Endodermal cell (in vitro differentiated cells): ENCODE results near the gene ADAMTS7. TPM values are rescaled to one million over a fixed set of nuclear protein-coding genes. Genes with fewer than 3 reads are reported as not detected.
A peak's percentile ranks its signal among the peaks of the same experiment; 100 is the strongest.

ENCODE experiments used
- DNase-seq: peaks from one replicate; pipeline ENCODE4 v3.0.0-alpha.2; 2017
- H3K27ac ChIP-seq: 2 replicates; pipeline ENCODE4 v1.5.1; 2013; ENCODE audit warnings: mild to moderate bottlenecking, low read depth, low read length, moderate library complexity
- H3K27me3 ChIP-seq: 2 replicates; pipeline ENCODE4 v1.6.1; 2013; ENCODE audit warnings: mild to moderate bottlenecking, low read length, moderate library complexity; ENCODE audit not compliant: insufficient read depth, control insufficient read depth, poor library complexity, severe bottlenecking
- H3K36me3 ChIP-seq: 2 replicates; pipeline ENCODE4 v1.7.0; 2013; ENCODE audit warnings: mild to moderate bottlenecking, low read length, moderate library complexity; ENCODE audit not compliant: control insufficient read depth, insufficient read depth
- H3K4me1 ChIP-seq: one replicate; pipeline ENCODE4 v1.7.0; 2013; ENCODE audit warnings: low read length; ENCODE audit not compliant: control insufficient read depth, insufficient read depth
- H3K4me3 ChIP-seq: 2 replicates; pipeline ENCODE4 v1.5.1; 2013; ENCODE audit warnings: mild to moderate bottlenecking, low read length, moderate library complexity
- H3K9ac ChIP-seq: 2 replicates; pipeline ENCODE4 v1.6.1; 2013; ENCODE audit warnings: mild to moderate bottlenecking, low read length, moderate library complexity; ENCODE audit not compliant: poor library complexity, severe bottlenecking; ENCODE audit errors: extremely low read depth
- H3K9me3 ChIP-seq: 2 replicates; pipeline ENCODE4 v1.6.1; 2013; ENCODE audit warnings: mild to moderate bottlenecking, low read length, moderate library complexity; ENCODE audit not compliant: control insufficient read depth
- H3K27ac Mint-ChIP-seq: 2 replicates; pipeline ENCODE4 v1.8.0; 2020; ENCODE audit warnings: mixed read lengths
- H3K27me3 Mint-ChIP-seq: 2 replicates; pipeline ENCODE4 v1.8.0; 2021; ENCODE audit warnings: mild to moderate bottlenecking, mixed read lengths; ENCODE audit not compliant: insufficient read depth
- H3K36me3 Mint-ChIP-seq: 2 replicates; pipeline ENCODE4 v1.8.0; 2020; ENCODE audit warnings: low read depth, mixed read lengths
- H3K4me1 Mint-ChIP-seq: 2 replicates; pipeline ENCODE4 v1.8.0; 2020; ENCODE audit warnings: mixed read lengths
- H3K4me3 Mint-ChIP-seq: 2 replicates; pipeline ENCODE4 v1.8.0; 2020; ENCODE audit warnings: mild to moderate bottlenecking, moderate library complexity, mixed read lengths
- H3K9me3 Mint-ChIP-seq: 2 replicates; pipeline ENCODE4 v1.8.0; 2020; ENCODE audit warnings: mild to moderate bottlenecking, mixed read lengths
- WGBS, 2 experiments: methylation state at CpG; one replicate each; pipeline versions ENCODE4 v1.1.5 to v1.1.7; 2013; ENCODE audit warnings: missing lambda C conversion rate in 2 of 2, mixed read lengths in 1 of 2; ENCODE audit not compliant: insufficient coverage in 1 of 2, insufficient read length in 1 of 2; 5-methylcytosine and 5-hydroxymethylcytosine counted together
- total RNA-seq, 2 donors: library from RNA; stranded (reverse); fragmentation: NEBNext Ultra II Directional in 1 of 2; extraction: Animal tissue kit (Norgen Biotek cat#: 25700) in 1 of 2; gene quantifications; 2 replicates in 1 of 2; 3 replicates in 1 of 2; pipeline ENCODE4 v1.2.1, GENCODE V29; 2021
- TF ChIP-seq, protein P1 (sequence below): fragments of 200-600 bp; sonication (generic); conservative IDR thresholded peaks from 2 replicates; pipeline ENCODE4 v1.5.0; 2021; ENCODE audit warnings: antibody characterized with exemption, mild to moderate bottlenecking

The ADAMTS7 gene
- total RNA-seq, 2 donors from 2014 or later = 55.8 to 67.1 TPM

GRCh38 chr15:78828920-78829319 lies 17.7 kb upstream of the ADAMTS7 start:
- no peaks in the 10 kb centered on the region for H3K9me3 ChIP-seq
- H3K4me3 ChIP-seq = no peak overlapping the region
- H3K4me3 Mint-ChIP-seq = no peak overlapping the region
- H3K4me1 ChIP-seq = no peaks in the 10 kb centered on the region
- TF ChIP-seq, protein P1, sequence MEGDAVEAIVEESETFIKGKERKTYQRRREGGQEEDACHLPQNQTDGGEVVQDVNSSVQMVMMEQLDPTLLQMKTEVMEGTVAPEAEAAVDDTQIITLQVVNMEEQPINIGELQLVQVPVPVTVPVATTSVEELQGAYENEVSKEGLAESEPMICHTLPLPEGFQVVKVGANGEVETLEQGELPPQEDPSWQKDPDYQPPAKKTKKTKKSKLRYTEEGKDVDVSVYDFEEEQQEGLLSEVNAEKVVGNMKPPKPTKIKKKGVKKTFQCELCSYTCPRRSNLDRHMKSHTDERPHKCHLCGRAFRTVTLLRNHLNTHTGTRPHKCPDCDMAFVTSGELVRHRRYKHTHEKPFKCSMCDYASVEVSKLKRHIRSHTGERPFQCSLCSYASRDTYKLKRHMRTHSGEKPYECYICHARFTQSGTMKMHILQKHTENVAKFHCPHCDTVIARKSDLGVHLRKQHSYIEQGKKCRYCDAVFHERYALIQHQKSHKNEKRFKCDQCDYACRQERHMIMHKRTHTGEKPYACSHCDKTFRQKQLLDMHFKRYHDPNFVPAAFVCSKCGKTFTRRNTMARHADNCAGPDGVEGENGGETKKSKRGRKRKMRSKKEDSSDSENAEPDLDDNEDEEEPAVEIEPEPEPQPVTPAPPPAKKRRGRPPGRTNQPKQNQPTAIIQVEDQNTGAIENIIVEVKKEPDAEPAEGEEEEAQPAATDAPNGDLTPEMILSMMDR = no peak
- H3K27ac Mint-ChIP-seq = no peak overlapping the region
- H3K9ac ChIP-seq = no peak overlapping the region
- H3K4me1 Mint-ChIP-seq = peaks cover 3% of the 10 kb centered on the region
- no peaks in the 10 kb centered on the region for H3K36me3 Mint-ChIP-seq
- DNase-seq = no peak
- WGBS, 2 experiments = 99 to 100% methylated on average over 1 to 2 of the region's 2 CpGs
- H3K27me3 ChIP-seq = no peaks in the 10 kb centered on the region
- H3K27me3 Mint-ChIP-seq = peaks cover 2% of the 10 kb centered on the region
- H3K9me3 Mint-ChIP-seq = no peaks in the 10 kb centered on the region
- H3K27ac ChIP-seq = no peak overlapping the region
- H3K36me3 ChIP-seq = no peaks in the 10 kb centered on the region

DNA sequence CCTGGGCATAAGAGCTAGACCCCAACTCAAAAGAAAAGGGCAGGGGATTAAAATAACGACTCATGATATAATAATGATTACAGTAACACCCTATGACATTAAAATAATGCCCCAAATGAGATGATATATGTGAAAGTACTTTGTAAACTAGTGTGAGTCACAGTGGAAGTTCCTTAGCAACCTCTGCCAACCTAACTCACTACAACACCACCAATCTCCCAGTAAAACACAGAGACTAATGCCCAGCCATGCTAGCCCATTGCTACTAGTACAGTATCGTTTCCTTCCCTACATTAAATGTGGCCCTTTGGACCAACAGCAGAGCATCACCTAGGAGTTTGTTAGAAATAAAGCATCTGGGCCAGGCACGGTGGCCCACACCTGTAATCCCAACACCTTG lies 11.2 kb upstream of the ADAMTS7 start:
- H3K27me3 Mint-ChIP-seq = no peaks in the 10 kb centered on the region
- no peaks in the 10 kb centered on the region for H3K36me3 Mint-ChIP-seq
- Histone ChIP-seq H3K4me1 (no peaks in the 10 kb centered on the region), H3K9ac (no peak overlapping the region), H3K36me3 (no peaks in the 10 kb centered on the region), H3K4me3 (no peak overlapping the region), H3K9me3 (no peaks in the 10 kb centered on the region), H3K27ac (no peak overlapping the region), H3K27me3 (no peaks in the 10 kb centered on the region)
- TF ChIP-seq, protein P1 = no peak
- H3K9me3 Mint-ChIP-seq = no peaks in the 10 kb centered on the region
- H3K27ac Mint-ChIP-seq = no peak overlapping the region
- no peak overlapping the region for H3K4me3 Mint-ChIP-seq
- WGBS, 2 experiments = 44 to 100% methylated on average over 1 to 2 of the region's 3 CpGs
- peaks cover 3% of the 10 kb centered on the region for H3K4me1 Mint-ChIP-seq
- no peak for DNase-seq

GRCh38 chr15:78811825-78812183 lies 540 bp upstream of the ADAMTS7 start:
- no peaks in the 10 kb centered on the region for H3K36me3 Mint-ChIP-seq
- Histone ChIP-seq H3K9ac (no peak overlapping the region), H3K27ac (peak overlapping the region; percentile 60), H3K27me3 (peaks cover 11% of the 10 kb centered on the region), H3K36me3 (no peaks in the 10 kb centered on the region), H3K4me3 (peak overlapping the region; percentile 64), H3K4me1 (no peaks in the 10 kb centered on the region), H3K9me3 (no peaks in the 10 kb centered on the region)
- TF ChIP-seq, protein P1 = no peak
- peaks cover 5% of the 10 kb centered on the region for H3K4me1 Mint-ChIP-seq
- no peak overlapping the region for H3K27ac Mint-ChIP-seq
- H3K27me3 Mint-ChIP-seq = peaks cover 24% of the 10 kb centered on the region
- no peaks in the 10 kb centered on the region for H3K9me3 Mint-ChIP-seq
- 81 to 86% methylated on average over 16 to 24 of the region's 24 CpGs for WGBS, 2 experiments
- no peak for DNase-seq
- peak overlapping the region; percentile 78 for H3K4me3 Mint-ChIP-seq
